T-cell (primary cell): ENCODE results near the gene ARHGAP40. TPM values are rescaled to one million over a fixed set of nuclear protein-coding genes. Genes with fewer than 3 reads are reported as not detected.
A peak's percentile ranks its signal among the peaks of the same experiment; 100 is the strongest.

Experiments used
- ATAC-seq, 4 experiments: fragments of 200-7000 bp in 3 of 4; fragments of 150-1000 bp in 1 of 4; cut with Tn5 transposase; replicated peaks in 1 of 4; 1 replicate in 3 of 4; 2 replicates in 1 of 4; pipeline ENCODE4 v1.10.0; 2021; ENCODE audit warnings: moderate library complexity in 3 of 4, mild to moderate bottlenecking in 2 of 4, moderate number of reproducible peaks in 1 of 4
- CTCF ChIA-PET, 2 donors: fragments of 300-600 bp; sonication (Branson Sonifier 250); formaldehyde crosslinking; loops; one replicate each; lab custom pipeline; 2022; ENCODE audit warnings: antibody characterized with exemption in 2 of 2; lab: Charles Lee
- POLR2A ChIA-PET, 2 donors: fragments of 300-600 bp; sonication (Branson Sonifier 250); formaldehyde crosslinking; loops; one replicate each; lab custom pipeline; 2022; ENCODE audit warnings: antibody characterized with exemption in 2 of 2; lab: Charles Lee
- DNase-seq, 35 experiments: peaks; one replicate each; pipeline versions ENCODE4 v3.0.0 to v3.0.0-alpha.2; 2013 to 2023
- H3K27ac ChIP-seq: one replicate; pipeline ENCODE4 v1.5.1; 2013; ENCODE audit warnings: low read length
- H3K27me3 ChIP-seq, 2 experiments: replicated peaks in 1 of 2; 1 replicate in 1 of 2; 2 replicates in 1 of 2; pipeline versions ENCODE4 v1.6.1 to v1.7.0; 2013; ENCODE audit warnings: low read length in 1 of 2, mixed read lengths in 1 of 2; ENCODE audit not compliant: control insufficient read depth in 2 of 2, insufficient read depth in 2 of 2; ENCODE audit errors: extremely low read depth in 1 of 2
- H3K36me3 ChIP-seq, 2 donors: 1 replicate in 1 of 2; 2 replicates in 1 of 2; pipeline versions ENCODE4 v1.6.1 to v1.7.0; 2013; ENCODE audit warnings: low read length in 1 of 2; ENCODE audit not compliant: control insufficient read depth in 2 of 2, insufficient read depth in 1 of 2; ENCODE audit errors: extremely low read depth in 1 of 2
- H3K4me1 ChIP-seq, 2 experiments: 1 replicate in 1 of 2; 2 replicates in 1 of 2; pipeline versions ENCODE4 v1.6.1 to v1.7.0; 2013; ENCODE audit warnings: low read length in 2 of 2, mixed read lengths in 1 of 2; ENCODE audit not compliant: insufficient read depth in 2 of 2, control insufficient read depth in 1 of 2; ENCODE audit errors: extremely low read depth in 1 of 2
- H3K4me3 ChIP-seq, 2 donors: 1 replicate in 1 of 2; 2 replicates in 1 of 2; pipeline versions ENCODE4 v1.5.1 to v1.7.0; 2013; ENCODE audit warnings: mild to moderate bottlenecking in 2 of 2, low read length in 1 of 2, moderate library complexity in 1 of 2; ENCODE audit not compliant: control insufficient read depth in 1 of 2; ENCODE audit errors: extremely low read depth in 1 of 2
- H3K9me3 ChIP-seq: 2 replicates; pipeline ENCODE4 v1.7.0; 2013
- H3K27ac Mint-ChIP-seq, 2 donors: one replicate each; pipeline ENCODE4 v1.8.0; 2020 to 2021; ENCODE audit warnings: mild to moderate bottlenecking in 2 of 2, mixed read lengths in 2 of 2
- H3K27me3 Mint-ChIP-seq, 2 donors: one replicate each; pipeline ENCODE4 v1.8.0; 2021 to 2022; ENCODE audit warnings: mixed read lengths in 2 of 2
- H3K36me3 Mint-ChIP-seq: one replicate; pipeline ENCODE4 v1.8.0; 2021; ENCODE audit warnings: mixed read lengths
- H3K4me1 Mint-ChIP-seq, 3 donors: one replicate each; pipeline ENCODE4 v1.8.0; 2020 to 2022; ENCODE audit warnings: mixed read lengths in 3 of 3, mild to moderate bottlenecking in 1 of 3
- H3K4me3 Mint-ChIP-seq, 3 donors: one replicate each; pipeline ENCODE4 v1.8.0; 2020 to 2022; ENCODE audit warnings: mild to moderate bottlenecking in 3 of 3, mixed read lengths in 3 of 3, moderate library complexity in 3 of 3
- H3K9me3 Mint-ChIP-seq, 3 donors: one replicate each; pipeline ENCODE4 v1.8.0; 2020 to 2022; ENCODE audit warnings: mixed read lengths in 3 of 3
- WGBS: methylation state at CpG from one replicate; pipeline ENCODE4 v1.1.5; 2013; ENCODE audit warnings: missing lambda C conversion rate; ENCODE audit not compliant: insufficient coverage; 5-methylcytosine and 5-hydroxymethylcytosine counted together
- total RNA-seq, 35 experiments: library from RNA in 6 of 35; stranded (reverse) in 6 of 35; fragments of 120-200 nt in 1 of 35; gene quantifications; one replicate each; pipeline versions ENCODE4 v1.2.1 to v1.2.4 and lab custom pipeline; 2013 to 2026

Gene ARHGAP40
- total RNA-seq, 5 donors from 2014 or later (not counting 1 experiment from before 2014, with no cell fraction given), result 0.28 TPM; not detected in 4

GRCh38 chr20:38644588-38645260 lies 43.1 kb downstream of the ARHGAP40 start:
- Histone ChIP-seq H3K4me1 (peaks cover 0 to 11% of the 10 kb centered on the region in 2 experiments), H3K36me3 (no peaks in the 10 kb centered on the region), H3K27me3 (peaks cover 2 to 64% of the 10 kb centered on the region in 2 experiments), H3K27ac (no peak overlapping the region), H3K4me3 (no peak overlapping the region), H3K9me3 (no peaks in the 10 kb centered on the region)
- Mint-ChIP-seq H3K27ac (no peak overlapping the region), H3K36me3 (no peaks in the 10 kb centered on the region), H3K9me3 (no peaks in the 10 kb centered on the region), H3K4me1 (peaks cover 6 to 10% (median 9%) of the 10 kb centered on the region in 3 donors), H3K4me3 (no peak overlapping the region), H3K27me3 (peaks cover 38 to 53% of the 10 kb centered on the region in 2 donors)
- ATAC-seq (no peak), DNase-seq (no peak)
- ChIA-PET CTCF (no interaction called here), POLR2A (no interaction called here)
- WGBS, result 59% methylated on average over 3 of the region's 4 CpGs

- Mint-ChIP-seq H3K36me3 (no peaks in the 10 kb centered on the region), H3K27me3 (peaks cover 38 to 58% of the 10 kb centered on the region in 2 donors), H3K9me3 (no peaks in the 10 kb centered on the region), H3K27ac (no peak overlapping the region), H3K4me1 (peaks cover 6 to 10% (median 9%) of the 10 kb centered on the region in 3 donors), H3K4me3 (no peak overlapping the region)
- H3K27me3 ChIP-seq, result peaks cover 2 to 69% of the 10 kb centered on the region in 2 experiments
- H3K36me3 ChIP-seq, result no peaks in the 10 kb centered on the region
- WGBS, result 48% methylated on average over 3 of the region's 5 CpGs
- no peak overlapping the region for H3K4me3 ChIP-seq
- ATAC-seq (no peak), DNase-seq (peak in 1 of 35 experiments; percentile 19)
- H3K4me1 ChIP-seq, result peaks cover 0 to 11% of the 10 kb centered on the region in 2 experiments
- H3K9me3 ChIP-seq, result no peaks in the 10 kb centered on the region
- ChIA-PET CTCF (interaction anchor here in 1 of 2 donors (0.9 kb wide), 1 partner anchor 106 kb away, joined by 3 read pairs; no protein-coding TSS in a partner anchor), POLR2A (no interaction called here)
- H3K27ac ChIP-seq, result no peak overlapping the region
Measured at GRCh38 chr20:38645351-38645750, 43.7 kb downstream of the ARHGAP40 start.

- peaks cover 2 to 74% of the 10 kb centered on the region in 2 experiments for H3K27me3 ChIP-seq
- POLR2A ChIA-PET, result no interaction called here
- no peaks in the 10 kb centered on the region for H3K9me3 Mint-ChIP-seq
- no peaks in the 10 kb centered on the region for H3K36me3 ChIP-seq
- no peak overlapping the region for H3K27ac Mint-ChIP-seq
- H3K4me3 ChIP-seq, result peak overlapping the region in 1 of 2 donors; percentile 21
- CTCF ChIA-PET, result interaction anchor here in 1 of 2 donors (0.9 kb wide), 1 partner anchor 105 kb away, joined by 3 read pairs; no protein-coding TSS in a partner anchor
- H3K9me3 ChIP-seq, result no peaks in the 10 kb centered on the region
- peak; percentile 98 to 99 (median 99) for ATAC-seq
- peak overlapping the region; percentile 58 to 77 (median 69) for H3K4me3 Mint-ChIP-seq
- peak; percentile 72 to 94 (median 87) for DNase-seq
- no peaks in the 10 kb centered on the region for H3K36me3 Mint-ChIP-seq
- peaks cover 0 to 11% of the 10 kb centered on the region in 2 experiments for H3K4me1 ChIP-seq
- H3K27me3 Mint-ChIP-seq, result peaks cover 30 to 53% of the 10 kb centered on the region in 2 donors
- H3K27ac ChIP-seq, result no peak overlapping the region
- H3K4me1 Mint-ChIP-seq, result peaks cover 6 to 10% (median 9%) of the 10 kb centered on the region in 3 donors
- 4% methylated on average over 25 of the region's 50 CpGs for WGBS
Measured at GRCh38 chr20:38645980-38646858, 44.6 kb downstream of the ARHGAP40 start.

- CTCF ChIA-PET, result no interaction called here
- Mint-ChIP-seq H3K27ac (no peak overlapping the region), H3K36me3 (no peaks in the 10 kb centered on the region), H3K4me1 (peaks cover 6 to 10% (median 9%) of the 10 kb centered on the region in 3 donors), H3K4me3 (no peak overlapping the region), H3K27me3 (peaks cover 29 to 46% of the 10 kb centered on the region in 2 donors), H3K9me3 (peaks cover 0 to 5% (median 0%) of the 10 kb centered on the region in 3 donors)
- DNase-seq (no peak), ATAC-seq (no peak)
- Histone ChIP-seq H3K9me3 (no peaks in the 10 kb centered on the region), H3K27ac (no peak overlapping the region), H3K27me3 (peaks cover 2 to 61% of the 10 kb centered on the region in 2 experiments), H3K36me3 (no peaks in the 10 kb centered on the region), H3K4me1 (peaks cover 0 to 11% of the 10 kb centered on the region in 2 experiments), H3K4me3 (no peak overlapping the region)
- WGBS, result 40% methylated on average over 5 of the region's 10 CpGs
- POLR2A ChIA-PET, result no interaction called here
Measured at GRCh38 chr20:38649275-38649891, 47.8 kb downstream of the ARHGAP40 start.

- peaks cover 22 to 46% of the 10 kb centered on the region in 2 donors for H3K27me3 Mint-ChIP-seq
- ATAC-seq (no peak), DNase-seq (no peak)
- ChIA-PET CTCF (no interaction called here), POLR2A (no interaction called here)
- peaks cover 2 to 63% of the 10 kb centered on the region in 2 experiments for H3K27me3 ChIP-seq
- peaks cover 0 to 11% of the 10 kb centered on the region in 2 experiments for H3K4me1 ChIP-seq
- H3K36me3 Mint-ChIP-seq, result no peaks in the 10 kb centered on the region
- H3K4me1 Mint-ChIP-seq, result peaks cover 6 to 10% (median 9%) of the 10 kb centered on the region in 3 donors
- H3K9me3 Mint-ChIP-seq, result peaks cover 0 to 5% (median 0%) of the 10 kb centered on the region in 3 donors
- no peak overlapping the region for H3K4me3 ChIP-seq
- H3K27ac Mint-ChIP-seq, result no peak overlapping the region
- 86% methylated on average over 1 of the region's 4 CpGs for WGBS
- no peaks in the 10 kb centered on the region for H3K36me3 ChIP-seq
- no peaks in the 10 kb centered on the region for H3K9me3 ChIP-seq
- no peak overlapping the region for H3K27ac ChIP-seq
- H3K4me3 Mint-ChIP-seq, result no peak overlapping the region
Measured at GRCh38 chr20:38650010-38650409, 48.4 kb downstream of the ARHGAP40 start.

- Mint-ChIP-seq H3K4me1 (peaks cover 6 to 8% (median 7%) of the 10 kb centered on the region in 3 donors), H3K9me3 (peaks cover 0 to 5% (median 0%) of the 10 kb centered on the region in 3 donors), H3K27me3 (peaks cover 26 to 46% of the 10 kb centered on the region in 2 donors), H3K36me3 (no peaks in the 10 kb centered on the region), H3K4me3 (no peak overlapping the region), H3K27ac (no peak overlapping the region)
- H3K4me3 ChIP-seq, result no peak overlapping the region
- no peaks in the 10 kb centered on the region for H3K9me3 ChIP-seq
- ChIA-PET POLR2A (no interaction called here), CTCF (interaction anchor here in 1 of 2 donors (1.0 kb wide), 1 partner anchor 8 kb away, joined by 3 read pairs; no protein-coding TSS in a partner anchor)
- WGBS, result 33% methylated on average over 2 of the region's 2 CpGs
- no peak for DNase-seq
- H3K4me1 ChIP-seq, result peaks cover 0 to 6% of the 10 kb centered on the region in 2 experiments
- H3K27ac ChIP-seq, result no peak overlapping the region
- H3K36me3 ChIP-seq, result no peaks in the 10 kb centered on the region
- H3K27me3 ChIP-seq, result peaks cover 0 to 65% of the 10 kb centered on the region in 2 experiments
- ATAC-seq, result no peak
Measured at GRCh38 chr20:38651154-38651553, 49.5 kb downstream of the ARHGAP40 start.
